ENCODE results near the gene CBY3. TPM values are rescaled to one million over a fixed set of nuclear protein-coding genes. Genes with fewer than 3 reads are reported as not detected.

Gene CBY3
- total and polyA plus RNA-seq, 2 of the 13 experiments (the other 11 are each of a cell fraction or from before 2014, with no cell fraction given): not detected

DNA sequence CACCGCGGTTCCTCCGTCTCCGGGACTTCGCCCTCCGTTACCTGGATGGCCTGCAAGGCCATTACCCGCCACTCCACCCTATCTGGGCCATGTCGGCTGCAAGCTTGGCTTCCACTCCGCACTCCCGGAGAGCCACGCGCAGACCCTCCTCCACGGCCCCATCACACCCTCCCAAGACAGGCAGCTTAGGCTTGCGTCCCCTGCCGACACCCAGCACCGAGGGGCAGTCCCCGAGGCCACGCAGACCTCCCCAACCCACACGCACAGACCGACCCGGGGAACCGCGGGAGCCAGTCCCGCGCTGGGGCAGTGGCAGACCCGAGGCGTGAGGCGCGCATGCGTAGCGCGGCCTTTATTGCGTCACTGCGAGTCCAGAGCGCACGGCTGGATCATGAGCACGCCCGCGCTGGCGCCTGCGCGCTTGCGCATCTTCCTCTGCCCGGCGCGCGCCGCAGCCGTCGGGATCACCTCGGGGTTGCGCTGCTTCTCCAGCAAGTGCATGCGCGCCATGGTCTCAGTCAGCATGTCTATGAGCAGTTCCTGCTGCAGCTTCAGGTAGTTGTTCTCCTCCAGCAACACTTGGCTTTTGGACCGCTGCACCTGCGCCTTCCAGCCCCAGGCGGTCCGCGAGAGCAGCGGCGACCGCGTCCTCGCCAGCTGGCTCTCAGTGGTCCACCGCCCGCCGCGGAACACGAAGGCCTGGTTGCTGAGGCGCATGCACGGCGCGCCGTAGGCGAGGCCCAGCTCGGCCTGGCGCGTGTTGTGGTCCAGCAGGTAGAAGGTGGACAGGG, 2.4 kb downstream of the CBY3 start (continued):
- TF ChIP-seq, protein P1, sequence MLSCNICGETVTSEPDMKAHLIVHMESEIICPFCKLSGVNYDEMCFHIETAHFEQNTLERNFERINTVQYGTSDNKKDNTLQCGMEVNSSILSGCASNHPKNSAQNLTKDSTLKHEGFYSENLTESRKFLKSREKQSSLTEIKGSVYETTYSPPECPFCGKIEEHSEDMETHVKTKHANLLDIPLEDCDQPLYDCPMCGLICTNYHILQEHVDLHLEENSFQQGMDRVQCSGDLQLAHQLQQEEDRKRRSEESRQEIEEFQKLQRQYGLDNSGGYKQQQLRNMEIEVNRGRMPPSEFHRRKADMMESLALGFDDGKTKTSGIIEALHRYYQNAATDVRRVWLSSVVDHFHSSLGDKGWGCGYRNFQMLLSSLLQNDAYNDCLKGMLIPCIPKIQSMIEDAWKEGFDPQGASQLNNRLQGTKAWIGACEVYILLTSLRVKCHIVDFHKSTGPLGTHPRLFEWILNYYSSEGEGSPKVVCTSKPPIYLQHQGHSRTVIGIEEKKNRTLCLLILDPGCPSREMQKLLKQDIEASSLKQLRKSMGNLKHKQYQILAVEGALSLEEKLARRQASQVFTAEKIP (CRISPR knock-in tag; IDR thresholded peaks at IDR 0.05; ENCODE audit: borderline replicate concordance): no peak
- TF ChIP-seq AGO2 (optimal IDR thresholded peaks at IDR 0.05; ENCODE audit: low read depth, low read length) (peak; percentile 94), RXRB (CRISPR knock-in tag; IDR thresholded peaks at IDR 0.05; ENCODE audit: borderline replicate concordance) (peak; percentile 52), GATAD2A (CRISPR knock-in tag; IDR thresholded peaks at IDR 0.05) (peak; percentile 77), SNAPC4 (CRISPR knock-in tag; IDR thresholded peaks at IDR 0.05) (no peak; the same call in 1 of the 2 replicates), SIN3B (IDR thresholded peaks at IDR 0.05; ENCODE audit: low read length) (0 out of 2 replicates have a peak, but pooled peaks have one; percentile 11), STAT6 (CRISPR knock-in tag; IDR thresholded peaks at IDR 0.05; ENCODE audit: borderline replicate concordance) (peak; percentile 57; the same call in 1 of the 2 replicates), MAF1 (CRISPR knock-in tag; IDR thresholded peaks at IDR 0.05; ENCODE audit: borderline replicate concordance) (0 out of 2 replicates have a peak, but pooled peaks have one; percentile 75), ZNF333 (CRISPR knock-in tag; IDR thresholded peaks at IDR 0.05; ENCODE audit: borderline replicate concordance) (peak; percentile 43; the same call in 1 of the 2 replicates), ATM (IDR thresholded peaks at IDR 0.05; ENCODE audit: borderline replicate concordance) (no peak), THYN1 (CRISPR knock-in tag; IDR thresholded peaks at IDR 0.05; ENCODE audit: borderline replicate concordance, low read depth) (no peak)
- TF ChIP-seq, protein P2, sequence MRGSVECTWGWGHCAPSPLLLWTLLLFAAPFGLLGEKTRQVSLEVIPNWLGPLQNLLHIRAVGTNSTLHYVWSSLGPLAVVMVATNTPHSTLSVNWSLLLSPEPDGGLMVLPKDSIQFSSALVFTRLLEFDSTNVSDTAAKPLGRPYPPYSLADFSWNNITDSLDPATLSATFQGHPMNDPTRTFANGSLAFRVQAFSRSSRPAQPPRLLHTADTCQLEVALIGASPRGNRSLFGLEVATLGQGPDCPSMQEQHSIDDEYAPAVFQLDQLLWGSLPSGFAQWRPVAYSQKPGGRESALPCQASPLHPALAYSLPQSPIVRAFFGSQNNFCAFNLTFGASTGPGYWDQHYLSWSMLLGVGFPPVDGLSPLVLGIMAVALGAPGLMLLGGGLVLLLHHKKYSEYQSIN (CRISPR knock-in tag; IDR thresholded peaks at IDR 0.05; ENCODE audit: borderline replicate concordance): peak; percentile 62; the same call in 1 of the 2 replicates
- TF ChIP-seq, protein P3, sequence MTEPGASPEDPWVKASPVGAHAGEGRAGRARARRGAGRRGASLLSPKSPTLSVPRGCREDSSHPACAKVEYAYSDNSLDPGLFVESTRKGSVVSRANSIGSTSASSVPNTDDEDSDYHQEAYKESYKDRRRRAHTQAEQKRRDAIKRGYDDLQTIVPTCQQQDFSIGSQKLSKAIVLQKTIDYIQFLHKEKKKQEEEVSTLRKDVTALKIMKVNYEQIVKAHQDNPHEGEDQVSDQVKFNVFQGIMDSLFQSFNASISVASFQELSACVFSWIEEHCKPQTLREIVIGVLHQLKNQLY (CRISPR knock-in tag; IDR thresholded peaks at IDR 0.05): peak; percentile 76; the same call in 1 of the 2 replicates

Measured in HepG2 (cell line).